COLO668 (cell line): ENCODE data around the gene ADAM12.
"Not testable (repeated sequence)": the region's sequence is repeated elsewhere in the genome, so short reads cannot be mapped to it uniquely, and the experiment has no call there.

ENCODE experiments used
- DNase-seq: peaks from one replicate; lab custom pipeline; 2025; ENCODE audit not compliant: unreplicated experiment; lab: John Stamatoyannopoulos, UW

Gene ADAM12

DNA sequence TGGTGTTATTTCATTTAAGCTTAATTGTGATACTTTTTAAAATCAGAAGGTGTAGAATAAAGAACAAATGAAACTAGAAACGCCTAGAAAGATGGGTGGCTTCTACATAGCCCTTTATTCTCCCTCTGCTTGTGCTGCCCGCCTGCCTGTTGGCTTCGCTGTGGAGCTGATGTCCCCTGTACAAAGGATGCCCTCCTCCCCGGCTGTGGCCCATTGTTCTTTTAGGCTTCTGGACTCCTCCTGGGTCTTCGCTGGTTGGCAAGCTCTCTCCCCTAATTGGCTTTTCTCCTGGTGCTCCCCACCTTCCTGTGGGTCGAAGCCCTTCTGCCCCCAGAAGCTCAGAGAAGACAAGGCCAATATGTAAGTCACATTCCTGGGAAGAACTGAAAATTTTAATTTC, 393.7 kb downstream of the ADAM12 start:
- no peak for DNase-seq

DNA sequence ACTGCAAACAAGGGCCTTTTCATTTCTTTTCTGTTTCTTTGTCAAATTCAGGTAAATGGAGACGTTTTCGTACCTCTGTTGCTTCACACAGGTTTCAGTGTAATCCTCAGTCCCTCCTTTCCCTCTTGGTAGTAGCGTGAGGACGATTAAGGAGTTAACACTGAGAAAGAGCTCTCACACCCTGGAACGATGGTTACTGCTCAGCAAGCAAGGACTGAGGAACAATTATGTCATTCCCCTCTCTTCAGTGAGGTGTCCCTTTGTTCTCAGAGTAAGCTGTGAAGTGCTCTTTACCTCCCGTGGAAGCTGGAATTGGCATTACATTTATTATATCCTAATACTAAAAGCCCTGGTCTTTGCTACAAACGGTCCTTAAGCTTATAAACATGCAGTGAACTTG, 396.0 kb downstream of the ADAM12 start:
- no peak for DNase-seq

DNA sequence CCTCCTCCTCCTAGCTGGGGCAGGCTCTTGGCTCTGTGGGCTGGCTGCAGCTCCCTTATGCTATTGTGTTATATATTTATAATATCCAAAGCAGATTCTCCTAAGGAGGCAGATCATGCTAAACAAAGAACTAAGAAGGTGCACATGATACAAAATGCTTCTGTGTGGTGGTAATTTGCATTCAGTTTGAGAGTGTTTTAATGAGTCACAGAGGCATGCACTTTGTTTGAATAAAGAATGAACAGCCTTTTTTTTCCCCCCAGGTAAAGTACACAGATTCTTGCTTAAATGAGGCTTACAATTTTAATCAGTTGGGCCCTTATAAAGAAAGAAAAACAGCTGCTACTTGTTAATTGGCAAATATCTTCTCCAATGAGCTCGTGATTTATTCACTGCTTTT, 396.9 kb downstream of the ADAM12 start:
- DNase-seq: no peak

DNA sequence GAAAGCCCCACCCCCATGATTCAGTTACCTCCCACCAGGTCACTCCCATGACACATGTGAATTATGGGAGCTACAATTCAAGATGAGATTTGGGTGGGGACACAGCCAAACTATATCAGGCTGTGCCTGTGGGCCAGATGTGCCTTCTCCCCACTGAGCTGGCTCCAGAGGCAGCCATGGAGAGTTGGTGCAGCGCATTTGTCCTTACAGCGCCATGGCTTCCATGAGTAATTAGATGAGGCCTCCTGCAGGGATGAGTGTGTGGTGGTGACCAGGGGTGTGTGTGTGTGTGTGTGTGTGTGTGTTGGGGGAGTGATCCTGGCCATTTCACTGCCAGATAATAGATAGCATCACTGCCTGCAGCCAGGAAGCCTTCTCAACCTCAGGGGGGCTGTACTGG, 397.3 kb downstream of the ADAM12 start:
- DNase-seq: no peak

DNA sequence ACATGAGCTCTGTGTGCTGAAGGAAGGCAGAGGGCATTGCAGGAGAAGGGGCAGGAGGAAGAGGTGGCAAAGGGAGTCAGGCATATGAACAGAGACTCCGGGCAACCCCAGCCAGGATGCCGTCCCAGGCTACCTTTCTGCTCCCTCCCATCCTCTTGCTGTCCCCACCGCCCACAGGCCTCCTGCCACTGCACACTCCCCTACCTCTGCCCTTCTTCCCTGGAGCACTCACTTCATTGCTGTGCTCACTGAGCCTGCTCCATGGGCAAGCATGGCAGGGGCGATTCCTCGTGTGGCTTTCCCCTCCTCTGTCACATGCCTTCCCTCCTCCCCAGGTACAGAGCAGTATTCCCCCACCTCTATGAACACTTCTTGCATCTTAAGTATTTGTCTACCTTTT, 398.5 kb downstream of the ADAM12 start:
- no peak for DNase-seq

- DNase-seq: no peak
Observed at GRCh38 chr10:125985557-125986240, 402.6 kb downstream of the ADAM12 start.

DNA sequence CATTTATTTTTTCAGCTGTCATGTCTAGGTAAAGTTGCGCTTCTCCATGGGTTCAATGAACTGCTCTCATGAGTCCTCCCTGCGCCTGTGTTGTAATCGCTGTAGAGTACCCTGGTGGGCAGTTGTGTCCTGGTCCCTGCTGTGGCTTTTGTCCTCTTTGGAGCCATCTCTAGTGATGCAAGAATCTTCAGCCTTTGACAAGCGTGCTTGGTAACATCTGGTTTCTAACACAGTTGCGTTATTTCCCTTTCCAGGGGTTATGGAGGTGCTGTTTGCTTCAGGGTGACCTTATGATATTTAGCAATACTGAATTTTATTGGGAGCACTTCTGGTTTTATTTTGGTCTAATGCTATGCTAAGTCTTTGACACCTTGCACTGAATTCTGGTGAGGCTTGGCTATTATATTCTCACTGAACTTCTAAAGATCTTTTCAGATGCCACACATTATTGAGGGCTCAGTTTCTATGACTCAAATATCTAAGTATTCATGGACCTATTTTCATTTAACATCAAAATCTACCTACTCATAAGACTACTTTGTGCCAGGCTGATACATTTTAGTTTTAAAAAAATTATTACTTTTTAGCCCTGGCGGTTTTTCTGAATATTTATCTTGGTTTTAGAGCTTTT, 403.3 kb downstream of the ADAM12 start:
- no peak for DNase-seq

DNA sequence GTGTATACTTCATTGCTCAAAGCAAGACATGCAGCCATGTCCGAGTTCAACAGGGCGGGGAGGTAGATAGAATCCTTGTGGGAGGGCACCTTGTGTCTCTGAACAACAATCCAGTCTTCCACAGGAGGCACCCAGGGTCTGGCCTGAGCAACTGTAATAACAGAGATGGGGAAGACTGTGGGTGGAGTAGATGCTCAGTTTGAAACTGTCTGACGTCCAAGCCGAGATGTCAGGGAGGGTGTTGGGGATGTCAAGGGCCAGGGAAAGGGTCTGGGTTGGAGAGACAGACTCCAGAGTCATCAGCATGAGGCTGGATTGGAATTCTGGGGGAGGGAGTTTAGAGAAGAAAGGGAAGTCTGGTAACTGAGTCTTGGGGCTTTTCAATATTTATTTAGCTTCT, 403.9 kb downstream of the ADAM12 start:
- DNase-seq: no peak

DNA sequence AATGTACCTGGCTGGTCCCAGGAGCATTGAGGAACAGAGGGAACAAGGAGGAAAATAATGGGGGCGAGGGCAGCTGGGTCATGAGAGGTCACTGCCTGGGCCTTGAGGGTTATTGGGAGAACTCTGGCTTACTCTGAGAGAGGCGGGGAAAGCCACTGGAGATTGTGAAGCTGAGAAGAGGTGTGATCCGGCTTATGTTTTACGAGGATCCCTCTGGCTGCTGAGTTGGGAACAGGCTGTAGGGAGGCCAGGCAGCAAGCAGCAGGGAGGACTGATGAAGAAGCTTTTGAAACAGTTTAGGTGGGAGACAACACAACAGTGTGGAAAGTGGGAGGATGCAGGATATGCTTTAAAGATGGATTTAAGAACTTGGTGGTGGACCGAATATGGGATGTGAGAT, 404.6 kb downstream of the ADAM12 start:
- DNase-seq: no peak

GRCh38 chr10:125983161-125983560, 405.1 kb downstream of the ADAM12 start:
- DNase-seq: no peak

- DNase-seq: peak; percentile 48
Observed at GRCh38 chr10:125982260-125982948, 405.9 kb downstream of the ADAM12 start.

- DNase-seq: no peak
Observed at GRCh38 chr10:125980521-125981035, 407.7 kb downstream of the ADAM12 start.

DNA sequence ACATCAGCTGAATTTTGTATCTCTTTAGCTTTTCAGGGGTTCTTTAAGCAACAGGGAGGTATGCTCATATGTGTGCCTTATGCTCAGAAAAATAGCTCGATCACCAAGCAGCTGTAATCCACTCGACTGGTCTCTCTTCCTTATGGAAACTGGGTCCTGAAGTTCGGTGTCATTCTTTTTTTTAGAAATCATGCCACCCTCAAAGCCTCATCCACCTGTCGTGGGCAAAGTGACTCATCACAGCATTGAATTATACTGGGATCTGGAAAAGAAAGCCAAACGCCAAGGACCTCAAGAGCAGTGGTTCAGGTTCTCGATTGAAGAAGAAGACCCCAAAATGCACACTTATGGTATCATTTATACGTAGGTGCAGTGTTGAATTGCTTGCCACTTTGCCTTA, 408.3 kb downstream of the ADAM12 start:
- no peak for DNase-seq

GRCh38 chr10:125976960-125977605, 411.2 kb downstream of the ADAM12 start:
- DNase-seq: no peak

GRCh38 chr10:125970077-125970630, 418.1 kb downstream of the ADAM12 start:
- DNase-seq: not testable (repeated sequence)

DNA sequence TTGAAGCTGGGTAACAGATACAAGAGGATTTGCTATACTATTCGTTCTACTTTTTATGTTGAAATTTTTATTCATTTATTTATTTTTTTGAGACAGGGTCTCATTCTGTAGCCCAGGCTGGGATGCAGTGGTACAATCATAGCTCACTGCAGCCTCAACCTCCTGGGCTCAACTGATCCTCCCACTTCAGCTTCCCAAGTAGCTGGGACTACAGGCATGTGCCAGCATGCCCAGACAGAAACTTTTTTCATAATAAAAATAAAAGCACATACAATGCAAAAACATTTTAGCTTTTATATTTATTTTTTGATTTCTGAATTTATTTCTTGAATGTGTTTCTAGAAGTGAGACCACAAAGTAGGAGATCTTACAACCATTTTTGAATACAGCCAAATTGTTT, 420.7 kb downstream of the ADAM12 start:
- DNase-seq: no peak

GRCh38 chr10:125964558-125964957, 423.7 kb downstream of the ADAM12 start:
- DNase-seq: no peak
